ENCODE data around the gene JAZF1.

Gene JAZF1

GRCh38 chr7:28191184-28191583 is 10.6 kb upstream of the JAZF1 start:
- no peak for DNase-seq

DNA sequence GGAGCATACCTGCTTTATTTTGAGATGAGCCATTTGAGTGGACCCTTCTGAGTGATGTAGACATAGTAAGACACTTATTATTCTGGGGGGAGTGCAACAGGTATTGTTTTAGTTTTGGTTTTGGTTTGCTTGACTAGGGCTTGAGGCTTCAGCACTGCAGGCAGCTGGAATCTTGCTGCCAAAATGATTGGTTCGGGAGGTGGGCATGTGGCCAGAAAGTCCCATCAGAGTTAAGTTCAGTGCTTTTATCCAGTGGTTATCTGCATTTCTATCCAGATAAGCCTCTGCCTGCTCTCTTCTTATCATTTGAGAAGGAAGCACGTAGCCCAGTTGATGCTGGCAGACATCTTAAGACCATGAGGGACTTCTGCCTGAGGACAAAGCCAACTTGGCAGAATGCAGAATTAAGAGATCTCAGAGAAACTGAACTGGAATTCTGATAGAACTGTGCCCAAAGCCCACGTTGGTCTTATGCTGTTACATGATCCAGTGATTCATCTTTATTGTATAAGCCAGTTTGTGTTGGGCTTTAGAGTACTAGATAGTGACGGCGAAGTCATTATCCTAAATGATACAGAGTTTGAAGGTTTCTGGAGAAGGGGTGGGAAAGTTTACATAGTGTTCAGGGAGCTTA is 9.6 kb upstream of the JAZF1 start:
- DNase-seq: no peak

- no peak for DNase-seq
Measured at GRCh38 chr7:28187012-28187411, 6.4 kb upstream of the JAZF1 start.

- no peak for DNase-seq
Measured at GRCh38 chr7:28183627-28184026, 3.0 kb upstream of the JAZF1 start.

DNA sequence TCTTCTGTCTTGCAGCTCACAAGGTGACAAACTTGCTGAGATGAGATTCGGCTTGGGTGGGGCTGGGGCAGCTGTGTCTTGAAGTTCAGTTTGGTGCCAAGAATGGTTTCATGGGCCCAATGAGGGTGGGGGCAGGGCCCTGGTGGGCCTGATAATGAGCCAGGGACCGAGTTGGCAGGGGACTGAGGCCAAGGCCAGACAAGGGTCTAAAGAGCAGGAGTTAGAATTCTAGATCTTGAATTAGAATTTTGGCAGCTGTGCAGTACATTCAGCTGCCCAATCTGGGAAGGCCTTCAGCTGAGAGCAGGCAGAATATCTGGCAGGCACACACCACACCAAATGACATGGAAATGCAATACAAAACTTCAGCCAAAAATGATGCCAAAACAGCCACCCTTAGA is 1.5 kb upstream of the JAZF1 start:
- peak in 1 of 2 experiments; percentile 2 for DNase-seq

GRCh38 chr7:28181416-28181815 is 821 bp upstream of the JAZF1 start:
- no peak for DNase-seq

DNA sequence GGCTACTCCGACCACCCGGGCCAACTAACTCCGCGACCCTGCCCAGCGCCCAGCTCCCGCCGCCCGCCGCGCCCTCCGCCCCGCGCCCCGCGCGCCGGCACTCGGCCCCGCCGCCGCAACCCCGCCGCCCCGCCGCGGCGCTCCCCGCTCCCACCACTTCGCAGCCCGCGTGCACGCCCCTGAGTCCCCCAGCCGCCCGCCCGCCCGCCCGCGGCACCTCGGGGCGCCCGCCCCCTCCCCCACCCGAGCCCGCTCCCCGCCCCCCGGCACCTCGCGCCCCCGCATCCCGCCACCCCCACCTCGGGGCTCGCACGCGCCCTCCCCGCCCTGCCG is 598 bp downstream of the JAZF1 start:
- DNase-seq: no peak

DNA sequence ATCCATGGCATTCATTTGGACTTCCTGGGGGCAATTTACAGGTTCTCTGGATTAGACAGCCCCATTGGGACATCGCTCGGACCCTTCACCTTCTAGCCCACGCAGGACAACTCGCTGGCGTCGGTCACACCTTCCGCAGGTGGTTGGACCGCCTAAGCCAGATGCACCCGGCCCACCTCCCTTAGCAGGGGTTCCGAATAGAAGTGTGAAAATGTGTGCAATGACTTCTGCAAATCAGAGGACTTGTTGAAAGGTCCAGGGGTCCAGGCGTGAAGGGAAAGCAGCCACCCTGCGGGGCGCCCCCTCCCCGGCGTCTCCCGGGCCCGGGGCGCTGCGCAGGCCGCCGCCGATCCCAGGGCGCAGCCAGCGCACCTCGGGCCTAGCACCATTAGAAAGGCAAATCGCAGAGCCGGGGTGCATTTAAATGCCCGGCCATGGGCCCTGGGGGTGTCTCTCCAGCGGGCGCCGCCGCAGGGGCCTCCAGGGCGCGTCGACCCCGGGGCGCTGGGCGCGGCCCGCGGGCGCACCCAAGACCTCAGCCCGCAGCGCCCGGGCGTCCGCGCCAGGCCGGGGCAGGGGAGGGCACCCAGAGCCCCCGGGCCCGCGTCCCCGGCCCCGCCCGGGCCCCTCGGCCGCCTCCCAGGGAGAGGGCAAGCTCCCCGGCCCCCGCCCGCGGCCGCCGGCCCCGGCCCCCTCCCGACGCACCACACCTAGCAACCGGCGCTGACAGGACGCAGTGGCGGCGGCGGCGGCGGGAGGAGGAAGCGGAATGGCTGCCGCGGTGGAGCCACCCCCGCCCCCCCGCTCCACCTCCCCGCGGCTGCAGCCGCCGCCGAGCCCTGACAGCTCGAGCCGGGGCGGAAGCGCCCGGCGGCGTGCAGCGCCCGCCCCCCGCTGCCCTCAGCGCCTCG is 1.2 kb downstream of the JAZF1 start:
- peak in 1 of 2 experiments; percentile 9 for DNase-seq

- DNase-seq: no peak
Measured at GRCh38 chr7:28178599-28178998, 2.0 kb downstream of the JAZF1 start.

DNA sequence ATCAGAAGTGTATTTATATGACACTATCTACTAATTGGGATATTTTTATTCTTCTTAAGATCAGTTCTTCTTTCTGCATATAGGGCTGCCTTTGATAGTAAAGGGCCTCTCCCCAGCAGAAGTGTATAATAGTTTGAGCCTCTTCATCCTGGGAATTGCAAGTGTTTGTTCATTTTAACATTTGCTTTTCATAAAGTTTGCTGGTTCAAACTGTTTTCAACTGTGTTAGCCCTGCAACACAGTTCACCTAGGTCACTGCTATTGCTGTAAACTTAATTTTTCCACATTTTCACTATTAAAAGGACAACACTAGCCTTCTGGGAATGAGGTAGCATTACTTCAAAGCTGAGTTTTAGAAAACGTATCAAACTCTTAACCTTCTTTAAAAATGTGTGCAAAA is 2.8 kb downstream of the JAZF1 start:
- no peak for DNase-seq

GRCh38 chr7:28176645-28177044 is 4.0 kb downstream of the JAZF1 start:
- no peak for DNase-seq

GRCh38 chr7:28176174-28176573 is 4.4 kb downstream of the JAZF1 start:
- DNase-seq: no peak

GRCh38 chr7:28174901-28175661 is 5.5 kb downstream of the JAZF1 start:
- DNase-seq: no peak

- no peak for DNase-seq
Measured at GRCh38 chr7:28174442-28174841, 6.2 kb downstream of the JAZF1 start.

- DNase-seq: no peak
Measured at GRCh38 chr7:28173531-28173930, 7.1 kb downstream of the JAZF1 start.

DNA sequence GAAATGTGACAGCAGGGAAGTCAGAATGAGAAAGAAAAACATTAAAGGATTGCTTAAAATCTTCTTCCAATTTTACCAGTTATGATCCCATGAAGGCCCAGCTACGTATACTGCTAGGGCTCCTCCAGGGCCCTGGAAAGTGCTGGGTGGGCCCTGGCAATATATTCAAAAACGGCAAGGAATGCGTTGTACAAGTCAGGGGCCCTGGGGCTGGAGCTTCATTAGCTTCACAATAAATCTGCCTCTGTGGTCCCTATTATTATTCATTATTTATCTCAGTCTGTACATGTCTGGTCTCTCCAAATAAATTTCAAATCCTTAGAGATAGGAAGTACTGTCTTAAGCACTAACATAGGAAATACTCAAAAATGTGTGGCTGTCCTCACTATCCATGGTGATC is 7.6 kb downstream of the JAZF1 start:
- DNase-seq: no peak

DNA sequence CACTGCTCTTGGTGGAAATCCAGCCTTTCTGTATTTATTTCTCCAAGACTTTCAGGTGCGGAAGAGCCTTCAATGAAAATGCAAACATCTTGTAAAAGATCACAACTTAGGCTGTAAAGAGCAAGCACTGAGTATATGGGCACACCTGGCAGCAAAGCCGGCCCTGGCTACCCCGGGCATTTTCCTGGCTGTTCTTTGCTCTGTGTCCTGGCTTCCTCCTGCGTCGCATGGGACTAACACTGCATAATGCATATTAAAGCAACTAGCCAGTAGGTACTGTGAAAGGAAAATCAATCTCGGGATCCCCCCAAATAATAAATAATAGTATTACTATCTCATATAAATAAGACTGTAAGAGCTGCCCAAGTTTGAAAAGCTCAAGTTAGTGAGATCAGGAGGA is 9.9 kb downstream of the JAZF1 start:
- DNase-seq: no peak

GRCh38 chr7:28169230-28169629 is 11.4 kb downstream of the JAZF1 start:
- DNase-seq: no peak

DNA sequence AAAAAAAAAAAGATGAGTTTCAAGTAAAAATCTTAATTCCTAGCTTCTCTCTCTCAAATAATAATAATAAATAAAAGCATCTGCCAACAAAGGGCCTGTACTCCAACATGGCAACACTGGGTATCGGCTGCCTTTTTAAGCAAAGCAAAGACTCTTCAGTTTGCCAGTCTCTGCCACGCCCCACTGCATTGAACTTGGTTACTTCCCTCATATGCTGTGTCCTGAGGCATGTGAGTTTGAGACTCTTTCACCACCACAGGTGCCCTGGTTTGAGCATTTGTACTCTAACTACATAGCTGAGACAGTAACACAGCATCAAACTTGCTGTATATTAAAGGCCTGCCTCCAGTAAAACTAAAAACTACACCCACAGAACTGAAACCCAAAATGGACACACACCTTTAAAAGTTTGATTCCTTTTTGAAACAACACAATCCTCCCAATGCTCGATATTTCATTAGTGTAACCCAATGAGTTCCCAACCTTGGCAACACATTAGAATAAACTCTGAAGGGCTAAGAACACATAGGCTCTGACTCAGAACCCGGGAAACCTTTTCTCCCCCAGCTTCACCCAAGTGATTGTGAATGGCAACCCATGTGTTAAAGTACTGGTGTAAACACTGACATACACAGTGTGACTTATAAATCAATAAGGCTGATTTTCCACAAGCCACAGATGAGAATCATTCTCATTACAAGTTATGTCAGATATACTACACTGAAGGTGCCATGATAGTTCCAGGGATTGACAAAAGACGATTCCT is 12.0 kb downstream of the JAZF1 start:
- no peak for DNase-seq

DNA sequence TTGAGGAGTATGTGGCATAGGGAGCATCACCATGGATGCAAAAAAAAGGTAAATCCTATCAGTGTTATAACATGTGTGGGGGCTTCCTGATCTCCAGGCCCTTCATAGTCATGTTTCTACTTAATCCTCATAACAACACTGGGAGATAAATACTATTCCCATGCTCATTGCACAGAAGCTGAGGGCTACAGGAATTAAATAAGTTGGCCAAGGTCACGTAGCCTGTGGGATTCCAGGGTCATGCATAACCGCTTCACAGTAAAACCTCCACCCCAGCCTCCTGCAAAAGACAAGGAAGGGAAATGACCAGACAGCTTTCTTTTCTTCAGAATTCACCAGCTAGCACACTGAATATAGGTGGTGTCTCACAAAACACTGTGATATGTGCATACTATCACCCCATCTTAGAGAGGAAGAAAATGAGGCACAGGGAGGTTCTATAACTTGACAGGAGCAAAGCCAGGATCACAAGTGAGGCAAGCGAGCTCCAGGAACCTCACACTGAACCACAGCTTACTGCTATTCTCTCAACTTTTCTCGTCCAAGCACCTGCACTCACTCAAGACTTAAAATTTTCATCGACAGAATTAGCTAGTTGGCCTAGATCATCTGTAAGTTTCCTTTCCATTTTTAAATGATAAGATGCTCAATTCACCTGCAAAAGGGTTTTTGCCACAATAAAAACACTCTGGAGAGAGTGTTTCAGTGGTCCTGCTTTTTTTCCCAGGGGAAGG is 13.4 kb downstream of the JAZF1 start:
- no peak for DNase-seq

DNA sequence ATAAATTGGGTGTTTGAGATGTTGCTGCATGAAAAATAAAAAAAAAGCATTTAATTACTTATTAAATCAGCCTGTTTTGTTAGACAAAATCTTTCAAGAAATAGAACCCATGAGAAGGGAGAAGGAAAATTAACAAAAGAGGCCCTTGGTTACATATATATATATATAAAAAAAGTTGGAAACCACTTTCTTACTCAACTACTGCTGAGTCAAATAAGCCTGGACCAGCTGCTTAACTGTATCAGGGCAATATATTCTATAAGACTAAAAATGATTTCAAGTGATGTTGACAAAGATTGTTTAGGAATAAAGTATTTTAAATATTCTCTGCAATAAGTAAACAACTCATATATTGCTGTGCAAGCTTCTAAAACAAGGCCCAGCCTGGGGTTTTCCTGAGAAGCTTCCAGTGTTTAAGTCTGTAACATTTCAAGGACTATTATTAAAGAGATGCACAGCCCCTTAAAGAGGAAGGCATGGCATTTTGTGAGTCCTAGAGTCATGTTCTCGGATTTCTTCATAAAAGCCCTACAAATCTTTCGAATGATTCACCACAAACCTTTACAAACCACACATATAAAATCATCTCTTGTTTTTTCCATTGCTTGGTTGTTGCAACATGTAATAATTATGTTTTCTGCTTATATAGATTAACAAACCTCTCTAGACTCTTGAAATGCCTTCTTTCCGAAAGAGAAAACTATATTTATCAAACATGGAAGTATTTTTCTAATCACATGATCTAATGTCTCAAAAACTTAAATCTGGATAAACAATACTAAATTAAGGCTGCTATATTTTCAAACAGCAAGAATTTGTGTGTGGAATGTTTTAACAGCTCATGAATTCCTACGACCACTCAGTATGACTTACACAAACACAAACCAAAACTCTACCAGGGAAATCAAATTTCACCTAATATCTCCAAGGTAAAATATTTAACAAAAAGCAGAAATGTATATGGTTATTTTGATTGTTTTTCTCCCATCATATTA is 14.3 kb downstream of the JAZF1 start:
- DNase-seq: no peak

Data from NCI-H446 (cell line).